Muscle of back (tissue), 11 donors: ENCODE data around the gene COPS4. TPM values are rescaled to one million over a fixed set of nuclear protein-coding genes. Genes with fewer than 3 reads are reported as not detected.
"Not testable (repeated sequence)": the region's sequence is repeated elsewhere in the genome, so short reads cannot be mapped to it uniquely, and the experiment has no call there.

ENCODE experiments used
- DNase-seq, 3 donors: peaks; one replicate each; pipeline versions ENCODE4 v3.0.0 to v3.0.0-alpha.2; 2013
- polyA plus RNA-seq, 10 donors: library from polyadenylated mRNA; unstranded; fragments of 120-200 nt; gene quantifications; one replicate each; pipeline ENCODE4 v1.2.1, GENCODE V29; 2013; ENCODE audit not compliant: insufficient read length in 10 of 10

Gene COPS4
- polyA plus RNA-seq, 10 donors = 57.9 to 81.1 (median 65.0) TPM

DNA sequence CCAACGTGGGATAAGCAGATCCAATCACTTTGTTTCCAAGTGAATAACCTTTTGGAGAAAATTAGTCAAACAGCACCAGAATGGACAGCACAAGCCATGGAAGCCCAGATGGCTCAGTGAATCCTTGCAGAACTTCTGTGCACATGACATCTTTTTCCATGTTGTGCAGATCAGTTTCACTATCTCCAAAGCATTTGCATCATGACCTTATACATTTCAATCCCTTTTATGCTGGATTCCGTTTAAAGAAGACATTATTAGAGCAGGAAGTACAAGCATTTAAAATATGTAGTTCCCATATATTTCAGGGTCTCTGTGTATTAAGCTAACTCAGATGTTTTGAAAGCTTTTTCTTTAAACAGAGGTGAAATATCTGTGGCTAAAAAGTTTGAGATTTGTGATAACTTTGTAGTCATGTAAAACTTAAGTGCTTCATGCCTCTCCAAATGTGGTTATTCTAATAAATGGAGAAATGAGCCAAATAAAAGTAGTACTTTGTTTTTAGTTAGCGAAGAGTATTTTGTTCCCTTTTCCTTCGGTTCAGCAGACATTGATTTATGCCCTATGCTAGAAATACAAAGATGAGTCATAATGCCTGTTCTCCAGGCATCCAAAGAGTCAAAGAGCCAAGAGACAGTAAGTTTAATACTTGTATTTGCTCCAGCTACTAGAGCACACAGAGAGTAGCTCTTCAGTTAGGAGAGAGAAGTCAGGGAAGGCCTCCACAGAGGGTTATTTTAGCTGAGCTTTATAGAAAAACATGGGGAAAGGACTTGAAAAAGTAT, 40.5 kb downstream of the COPS4 start:
- peak; percentile 20 to 51 (median 32) for DNase-seq

DNA sequence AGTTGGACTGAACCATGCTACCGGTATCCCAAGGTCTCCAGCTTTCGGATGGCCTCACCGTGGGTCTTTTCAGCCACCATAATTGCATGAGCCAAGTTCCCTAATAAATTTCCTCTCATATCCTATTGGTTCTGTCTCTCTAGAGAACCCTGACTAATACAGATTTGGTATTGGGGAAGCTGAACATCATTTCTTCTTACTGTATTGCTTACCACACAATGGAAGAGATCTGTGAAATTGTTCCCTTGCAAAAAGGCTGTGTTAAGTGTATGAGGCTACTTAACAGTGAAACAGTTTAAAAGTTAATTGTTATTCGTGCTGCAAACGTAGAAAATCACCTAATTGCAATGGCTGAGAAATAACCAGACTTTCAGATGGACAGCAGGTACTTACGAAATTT, 45.6 kb downstream of the COPS4 start:
- no peak for DNase-seq

DNA sequence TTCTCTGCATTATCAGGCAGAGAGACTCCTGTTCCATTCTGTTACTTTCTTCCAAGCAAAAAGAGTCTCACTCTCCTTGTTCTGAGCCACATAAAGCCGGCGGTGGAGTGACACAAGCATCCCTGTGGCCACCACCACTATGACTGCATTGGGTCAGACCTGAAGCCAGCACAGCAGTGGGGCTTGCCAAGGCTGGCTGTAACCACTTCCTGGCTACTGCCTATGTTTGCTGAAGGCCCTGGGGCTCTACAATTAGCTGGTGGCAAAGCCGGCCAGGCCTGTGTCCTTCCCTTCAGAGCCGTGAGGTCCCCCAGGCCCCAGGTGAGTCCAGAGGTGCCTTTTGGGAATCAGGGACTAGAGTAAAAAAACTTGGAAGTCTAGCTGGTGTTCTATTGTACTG, 47.8 kb downstream of the COPS4 start:
- no peak for DNase-seq

DNA sequence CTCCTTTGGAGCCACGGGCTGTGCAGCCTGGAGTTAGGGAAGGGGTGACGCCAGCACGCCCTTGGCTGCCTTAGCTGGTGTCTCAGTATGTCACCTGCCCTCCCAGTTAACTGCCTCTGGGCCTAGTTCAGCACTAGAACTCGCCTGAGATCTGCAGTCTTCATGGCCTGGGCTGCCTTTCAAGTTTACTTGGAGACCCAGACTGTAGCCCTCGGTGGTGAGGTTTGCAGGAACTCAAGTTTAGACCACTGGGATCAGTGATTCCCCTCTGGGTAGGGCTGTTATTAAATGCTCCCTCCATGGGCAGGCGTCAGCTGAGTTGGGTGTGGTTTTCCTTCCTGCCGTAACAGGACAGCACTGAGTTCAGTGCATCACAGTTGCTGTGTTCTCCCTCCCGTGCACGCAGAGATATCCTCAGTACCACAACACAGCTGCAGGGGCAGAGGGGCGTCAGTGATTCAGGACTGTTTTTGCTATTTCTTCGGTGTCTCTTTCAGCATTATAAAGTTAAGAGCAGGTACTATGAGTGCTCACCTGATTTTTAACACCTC, 49.0 kb downstream of the COPS4 start:
- peak in 1 of 3 donors; percentile 11 for DNase-seq

DNA sequence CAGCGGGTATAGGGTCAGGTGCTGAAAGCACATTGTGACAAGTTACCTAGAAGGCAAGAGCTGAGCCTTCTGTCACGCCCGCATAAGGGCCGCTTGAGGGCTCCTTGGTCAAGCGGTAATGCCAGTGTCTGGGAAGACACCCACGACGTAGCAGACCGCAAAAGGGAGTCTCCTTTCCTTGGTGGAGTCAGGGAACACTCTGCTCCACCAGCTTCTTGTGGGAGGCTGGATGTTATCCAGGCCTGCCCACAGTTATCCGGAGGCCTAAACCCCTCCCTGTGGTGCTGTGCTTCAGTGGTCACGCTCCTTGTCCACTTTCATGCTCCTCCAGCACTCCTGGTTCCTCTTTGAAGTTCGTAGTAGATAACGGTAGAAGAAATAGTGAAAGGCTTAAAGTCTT, 50.0 kb downstream of the COPS4 start:
- DNase-seq = not testable (repeated sequence)

DNA sequence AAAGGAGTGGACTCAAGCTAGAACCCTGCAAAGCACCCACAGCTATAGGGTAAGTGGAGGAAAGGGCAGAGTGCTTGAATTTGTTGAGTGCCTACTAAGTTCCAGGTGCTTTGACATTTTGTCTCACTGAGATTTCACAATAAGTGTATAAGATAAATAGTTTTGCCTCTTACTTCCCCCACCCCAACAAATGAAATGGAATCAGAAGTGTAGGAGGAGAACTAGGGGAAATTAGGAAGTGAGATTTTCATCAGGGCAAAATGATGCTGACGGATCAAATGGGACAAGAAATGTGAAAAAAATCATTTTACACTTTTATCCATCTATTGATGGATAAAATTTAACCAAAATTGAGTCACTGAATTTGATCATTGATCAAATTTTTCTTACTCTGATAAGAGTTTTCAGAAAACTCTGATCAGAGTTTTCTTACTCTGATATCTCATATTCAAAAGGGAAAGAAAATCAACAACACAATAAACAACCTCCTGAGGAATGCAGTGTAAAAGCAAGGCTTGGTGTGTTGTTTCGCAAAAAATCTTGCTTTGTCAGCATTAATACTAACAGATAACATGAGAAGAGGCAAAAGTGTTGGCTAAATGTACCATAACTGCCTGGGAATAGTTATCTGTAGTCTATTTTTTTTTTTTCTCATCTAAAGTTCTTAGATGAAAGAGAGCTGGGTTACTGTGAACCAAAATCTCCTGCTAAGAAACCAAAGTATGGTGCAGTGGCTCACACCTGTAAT, 54.6 kb downstream of the COPS4 start:
- no peak for DNase-seq

DNA sequence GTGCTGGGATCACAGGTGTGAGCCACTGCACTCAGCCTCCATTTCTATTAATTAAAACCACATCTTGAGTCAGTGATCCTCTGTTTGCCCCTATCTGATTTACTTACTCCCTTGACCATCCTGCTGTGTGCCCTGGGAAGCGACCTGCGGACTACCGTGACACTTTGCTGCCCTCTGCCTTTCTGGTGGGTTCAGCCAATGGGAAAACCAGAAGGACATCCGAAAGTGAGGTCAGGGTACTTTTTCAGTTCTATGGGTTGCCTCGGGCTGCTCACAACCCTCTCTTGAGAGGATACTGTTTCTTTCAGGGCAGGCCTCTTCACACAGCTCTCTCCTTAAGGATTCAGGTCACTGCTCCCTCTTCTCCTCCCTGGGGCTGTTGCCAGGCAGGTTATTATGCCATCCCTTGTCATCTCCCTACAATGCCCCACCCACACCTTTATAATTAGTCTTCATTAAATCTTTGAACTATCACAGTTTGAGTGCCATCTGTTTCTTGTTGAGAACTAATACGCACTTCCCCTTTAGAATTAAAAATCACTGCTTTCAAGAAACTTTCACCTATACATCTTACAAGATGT, 58.2 kb downstream of the COPS4 start:
- no peak for DNase-seq

DNA sequence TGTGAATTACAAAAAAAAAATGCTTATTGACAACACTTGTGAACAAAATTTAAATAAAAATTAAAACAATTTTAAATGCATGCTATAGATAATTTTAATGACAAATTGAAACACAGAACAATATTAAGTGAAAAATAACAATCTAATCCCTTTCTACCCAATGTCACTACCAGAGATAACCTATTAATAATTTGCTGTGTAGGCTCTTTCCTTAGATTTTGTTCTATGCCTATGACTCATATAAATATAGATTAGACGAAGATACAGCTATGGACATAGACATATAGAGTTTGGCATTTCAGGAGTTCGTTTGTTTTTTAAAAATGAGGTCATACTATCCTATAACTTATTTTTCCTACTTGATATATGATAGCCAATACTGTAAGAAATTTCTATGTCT, 61.4 kb downstream of the COPS4 start:
- DNase-seq = no peak

DNA sequence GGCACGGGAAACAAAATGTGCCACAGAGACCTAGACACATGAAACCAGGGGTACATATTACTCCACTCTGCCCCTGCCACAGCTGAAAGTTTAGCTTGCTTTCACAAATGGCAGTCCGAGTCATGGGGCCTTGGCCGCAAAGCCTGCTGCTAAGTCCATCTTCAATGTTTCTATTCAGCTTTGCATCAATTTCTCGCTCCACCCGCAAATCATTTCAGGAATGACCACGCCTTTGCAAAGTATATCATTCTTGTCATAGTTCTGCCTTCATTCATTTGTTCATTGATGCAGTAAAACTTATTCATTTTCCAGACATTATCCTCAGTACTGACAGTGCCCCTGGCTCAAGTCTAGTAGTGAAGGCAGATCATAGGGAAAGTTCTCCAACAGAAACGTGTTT, 70.0 kb downstream of the COPS4 start:
- no peak for DNase-seq

DNA sequence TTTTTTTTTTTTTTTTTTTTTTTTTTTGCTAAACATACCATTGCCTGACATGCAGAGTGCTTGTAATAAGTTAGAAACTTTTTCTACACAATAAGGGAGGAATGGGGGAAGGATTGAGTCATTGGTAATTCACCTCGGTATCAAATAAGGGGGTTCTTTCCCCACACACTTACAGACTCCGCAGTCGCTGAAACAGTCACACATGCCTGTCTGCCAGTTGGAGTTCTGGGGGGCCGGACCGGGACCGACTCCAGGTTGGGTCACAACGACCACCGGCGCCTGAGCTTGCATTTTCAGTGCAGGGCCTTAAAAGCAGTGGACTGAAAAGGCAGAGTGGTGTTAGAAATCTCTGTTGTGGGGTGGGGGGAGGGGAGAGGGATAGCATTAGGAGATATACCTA, 72.6 kb downstream of the COPS4 start:
- no peak for DNase-seq

DNA sequence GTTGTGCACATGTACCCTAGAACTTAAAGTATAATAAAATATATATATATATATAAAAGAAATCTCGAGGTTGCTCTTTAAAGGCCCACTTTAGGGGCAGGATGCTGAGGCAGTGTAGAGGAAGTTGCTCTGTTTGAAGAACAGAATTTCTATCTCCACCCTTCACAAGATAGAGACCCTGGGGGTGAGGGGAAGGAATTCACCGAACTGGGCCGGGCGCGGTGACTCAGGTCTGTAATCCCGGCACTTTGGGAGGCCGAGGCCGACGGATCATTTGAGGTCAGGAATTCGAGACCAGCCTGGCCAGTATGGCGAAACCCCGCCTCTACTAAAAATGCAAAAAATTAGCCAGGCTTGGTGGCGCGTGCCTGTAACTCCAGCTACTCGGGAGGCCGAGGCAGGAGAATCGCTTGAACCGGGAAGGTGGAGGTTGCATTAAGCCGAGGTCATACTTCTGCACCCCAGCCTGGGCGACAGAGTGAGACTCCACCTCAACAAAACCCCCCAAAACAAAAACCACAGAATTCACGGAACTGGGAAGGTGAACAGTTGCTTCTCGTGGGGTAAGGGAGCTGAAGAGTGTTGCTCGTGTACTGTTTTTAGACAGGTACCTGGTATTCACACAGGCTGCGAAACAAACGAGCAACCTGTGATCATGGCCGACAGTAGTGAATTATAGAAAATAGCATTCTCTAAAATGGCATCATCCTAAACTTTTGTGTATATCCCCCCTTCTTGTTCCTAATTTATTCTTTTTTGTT, 73.3 kb downstream of the COPS4 start:
- DNase-seq = no peak

DNA sequence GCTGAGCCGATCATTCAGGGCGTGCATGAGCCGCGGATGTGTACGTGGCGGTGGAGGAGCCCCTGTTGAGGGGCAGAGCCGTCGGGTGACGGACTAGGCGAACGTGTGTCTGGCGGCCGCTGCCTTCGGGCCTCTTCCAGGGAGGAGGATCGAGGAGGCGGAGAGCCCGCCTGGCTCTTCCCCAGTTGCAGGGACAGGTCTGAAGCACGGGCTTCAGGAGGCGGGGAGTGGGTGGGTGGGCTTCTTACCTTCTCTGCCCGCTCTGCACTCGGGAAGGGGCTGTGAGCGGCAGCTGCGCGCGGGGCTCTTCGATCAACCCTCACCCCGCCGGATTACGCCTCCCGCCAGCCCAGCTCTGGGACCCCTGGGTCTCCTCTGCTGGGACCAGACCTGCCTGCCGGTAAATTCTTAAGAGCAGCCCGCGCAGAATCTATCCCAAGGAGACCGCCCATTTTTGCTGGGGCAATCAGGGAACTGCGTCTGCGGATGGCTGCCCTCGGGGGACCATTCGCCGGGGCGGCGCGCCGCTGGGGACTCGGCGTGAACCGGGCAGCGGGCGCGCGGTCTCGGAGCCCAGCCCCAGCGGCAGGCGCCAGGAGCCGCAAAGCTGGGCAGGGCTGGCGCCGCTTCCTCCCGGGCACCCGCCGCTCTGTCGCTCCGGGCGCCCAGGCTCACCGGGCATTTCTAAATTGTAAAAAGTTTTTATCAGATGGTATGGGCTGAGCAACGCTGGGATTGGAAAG, 74.7 kb downstream of the COPS4 start:
- DNase-seq = peak; percentile 9 to 58 (median 28)

DNA sequence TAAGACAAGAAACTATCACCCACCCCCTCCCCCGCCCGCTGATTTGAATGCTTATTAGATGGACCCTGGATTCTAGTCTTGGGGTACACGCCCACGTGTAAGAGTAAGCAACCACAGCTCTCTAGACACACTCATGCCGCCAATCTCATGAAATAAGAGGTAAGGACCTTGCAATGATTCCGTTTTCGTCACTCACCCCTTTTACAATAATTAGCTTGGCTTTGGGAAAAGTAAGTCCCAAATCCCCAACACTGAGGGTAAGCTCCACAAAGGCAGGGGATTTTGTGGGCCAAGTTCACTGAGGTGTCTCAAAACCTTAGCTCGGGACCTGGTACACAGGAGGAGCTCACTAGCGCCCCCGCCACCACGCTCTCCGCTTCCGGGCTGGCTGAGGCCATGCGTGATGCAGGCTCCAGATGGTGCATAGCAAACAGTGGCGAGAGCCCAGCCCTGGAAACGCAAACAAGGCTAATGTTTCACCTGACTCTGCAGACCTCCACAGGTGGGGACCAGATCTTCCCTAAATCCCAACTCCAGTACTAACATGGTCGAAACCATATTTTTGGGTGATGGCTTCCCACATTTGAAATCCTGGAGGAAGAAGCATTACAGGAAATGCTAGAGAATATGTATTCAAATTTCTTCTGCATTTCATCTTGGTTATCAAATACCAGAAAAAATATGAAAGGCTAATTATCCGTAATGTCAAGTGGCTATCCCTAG, 75.4 kb downstream of the COPS4 start:
- peak; percentile 65 to 90 (median 80) for DNase-seq

DNA sequence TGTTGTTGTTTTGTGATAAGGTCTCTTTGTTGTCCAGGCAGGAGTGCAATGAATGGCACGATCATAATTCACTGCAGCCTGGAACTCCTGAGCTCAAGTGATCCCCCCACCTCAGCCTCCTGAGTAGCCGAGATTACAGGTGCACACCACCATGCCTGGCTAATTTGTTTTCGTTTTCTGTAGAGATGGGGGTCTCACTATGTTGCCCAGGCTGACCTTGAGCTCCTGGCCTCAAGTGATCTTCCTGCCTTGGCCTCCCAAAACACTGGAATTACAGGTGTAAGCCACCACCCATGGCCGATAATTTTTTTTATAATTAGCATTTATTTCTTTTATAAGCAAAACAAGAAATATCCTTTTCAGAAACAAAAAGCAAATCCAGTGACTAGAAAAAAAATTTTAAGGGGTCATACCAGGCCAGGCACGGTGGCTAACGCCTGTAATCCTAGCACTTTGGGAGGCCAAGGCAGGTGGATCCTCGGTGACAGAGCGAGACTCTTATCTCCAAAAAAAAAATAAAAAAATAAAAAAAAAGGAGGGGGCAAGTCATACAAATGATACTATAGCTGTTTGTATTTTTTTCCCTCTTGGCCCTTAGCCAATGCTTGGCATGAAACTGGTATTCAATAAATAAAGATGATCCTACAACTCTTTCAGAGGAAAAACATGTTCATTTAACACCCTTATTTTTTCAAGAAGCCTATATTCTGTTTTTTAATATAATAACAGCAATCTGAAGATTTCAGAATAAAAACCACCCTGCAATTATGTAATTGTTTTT, 76.2 kb downstream of the COPS4 start:
- DNase-seq = no peak

DNA sequence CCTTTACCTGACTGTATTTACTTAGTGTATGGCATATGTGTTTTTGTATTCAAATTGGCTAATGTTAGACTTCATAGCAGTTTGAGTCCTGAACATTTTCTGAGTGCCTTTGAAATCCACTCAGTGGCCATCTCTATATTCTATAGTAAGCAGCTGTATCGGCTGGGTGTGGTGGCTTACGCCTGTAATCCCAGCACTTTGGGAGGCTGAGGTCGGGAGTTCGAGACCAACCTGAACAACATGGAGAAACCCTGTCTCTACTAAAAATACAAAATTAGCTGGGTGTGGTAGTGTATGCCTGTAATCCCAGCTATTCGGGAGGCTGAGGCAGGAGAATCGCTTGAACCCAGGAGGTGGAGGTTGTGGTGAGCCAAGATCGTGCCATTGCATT, 76.8 kb downstream of the COPS4 start:
- DNase-seq = not testable (repeated sequence)

DNA sequence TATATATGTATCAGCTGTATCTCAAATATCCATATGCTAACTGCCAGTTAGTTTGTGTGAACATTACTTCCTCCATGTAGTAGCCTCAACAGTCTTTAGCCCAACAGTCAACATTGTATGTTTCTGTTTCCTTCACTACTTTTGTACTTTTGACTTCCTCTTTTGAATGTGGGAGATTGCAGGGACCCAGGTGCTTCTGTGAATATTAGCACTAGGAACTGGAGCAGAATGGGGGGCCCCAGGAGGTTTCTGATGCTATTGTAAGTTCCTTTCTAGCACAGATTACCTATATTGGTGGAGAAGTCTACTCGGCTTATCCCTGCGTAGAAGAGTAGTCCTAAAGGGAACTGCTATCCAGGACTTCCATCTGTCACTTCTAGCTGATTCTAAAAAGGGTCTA, 77.2 kb downstream of the COPS4 start:
- DNase-seq = no peak

DNA sequence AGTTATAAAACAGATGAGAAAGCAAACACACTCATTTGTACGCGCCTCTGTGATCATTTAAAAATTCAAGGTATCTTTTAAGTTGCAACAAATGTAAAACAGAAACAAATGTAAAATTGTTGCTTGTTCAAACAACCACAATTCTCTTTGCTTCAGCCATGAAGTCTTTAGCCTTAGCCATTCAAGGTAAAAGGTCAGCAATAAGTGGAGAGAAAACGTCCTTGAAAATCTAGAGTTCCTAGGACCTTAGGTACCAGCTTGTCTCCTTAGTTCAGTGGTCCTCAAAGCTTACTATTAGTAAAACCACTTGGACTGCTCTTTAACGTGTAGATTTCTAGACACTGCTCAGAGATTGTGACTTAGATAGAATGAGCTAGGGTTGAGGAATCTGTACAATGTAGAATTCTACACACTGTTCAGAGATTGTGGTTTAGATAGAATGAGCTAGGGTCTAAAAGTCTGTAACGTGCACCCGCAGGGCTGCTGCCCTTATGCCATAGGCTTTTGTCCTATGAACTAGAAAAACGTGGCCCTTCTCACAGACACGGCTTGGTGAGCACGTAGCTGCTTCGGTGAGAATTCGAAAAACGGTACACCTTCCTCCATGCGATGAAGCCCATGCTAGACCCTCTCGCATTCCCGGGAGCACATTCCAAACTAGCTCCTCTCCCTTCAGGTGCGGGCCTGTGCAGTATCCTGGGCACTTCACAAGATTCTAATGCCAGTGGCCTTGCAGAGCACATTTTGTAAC, 77.9 kb downstream of the COPS4 start:
- peak in 1 of 3 donors; percentile 8 for DNase-seq

DNA sequence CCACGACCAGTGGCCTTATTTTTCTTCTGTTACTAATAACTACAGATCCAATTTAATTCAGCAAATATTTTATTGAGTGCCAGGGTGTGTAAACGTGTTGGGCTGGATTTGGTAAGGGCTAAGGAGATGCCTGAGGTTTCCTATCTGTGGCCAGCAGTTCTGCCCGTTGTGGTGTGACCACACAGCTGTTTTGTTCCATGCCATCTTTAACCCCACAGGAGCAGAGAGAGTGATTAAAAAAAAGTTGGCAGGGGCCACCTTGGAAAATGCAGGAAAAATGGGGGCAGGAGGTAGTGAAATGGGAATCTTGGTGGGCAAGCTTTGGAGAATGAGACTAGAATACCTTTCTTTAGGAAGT, 78.4 kb downstream of the COPS4 start:
- DNase-seq = no peak

DNA sequence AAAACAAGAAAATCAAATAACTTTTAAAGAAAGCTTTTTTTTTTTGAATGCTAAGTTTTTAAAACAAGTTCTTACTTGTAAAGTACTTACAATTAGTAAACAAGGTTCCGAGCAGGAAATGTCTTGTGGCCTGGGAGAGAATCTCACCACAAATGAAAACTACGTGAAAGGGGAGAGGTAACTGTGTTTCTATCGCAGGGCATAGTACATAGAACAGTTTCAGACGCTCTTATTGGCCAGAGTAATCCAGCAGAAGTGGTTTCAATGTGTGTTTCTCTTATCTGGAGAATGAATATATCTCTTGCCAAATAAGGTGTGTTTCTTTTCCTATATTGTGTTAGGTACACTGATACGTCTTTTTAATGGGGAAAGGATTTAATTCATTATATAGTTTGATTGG, 79.6 kb downstream of the COPS4 start, which contains the start of gene PLAC8:
PLAC8 (minus strand) TSS at position 154 of the 400 bp plus-strand sequence. CDS start 6,808 bp downstream, outside the sequence.
- no peak for DNase-seq
